Mesangial cell (primary cell): Measurements from ENCODE around the gene MOCS1. TPM values are rescaled to one million over a fixed set of nuclear protein-coding genes. Genes with fewer than 3 reads are reported as not detected.

Experiments
- total RNA-seq: library from RNA; depleted of rRNA; stranded (reverse); fragments of >200 nt; gene quantifications from 2 replicates; pipeline ENCODE4 v1.2.3, GENCODE V29; 2015

Gene MOCS1
- total RNA-seq = 10.9 and 13.6 TPM in 2 replicates

DNA sequence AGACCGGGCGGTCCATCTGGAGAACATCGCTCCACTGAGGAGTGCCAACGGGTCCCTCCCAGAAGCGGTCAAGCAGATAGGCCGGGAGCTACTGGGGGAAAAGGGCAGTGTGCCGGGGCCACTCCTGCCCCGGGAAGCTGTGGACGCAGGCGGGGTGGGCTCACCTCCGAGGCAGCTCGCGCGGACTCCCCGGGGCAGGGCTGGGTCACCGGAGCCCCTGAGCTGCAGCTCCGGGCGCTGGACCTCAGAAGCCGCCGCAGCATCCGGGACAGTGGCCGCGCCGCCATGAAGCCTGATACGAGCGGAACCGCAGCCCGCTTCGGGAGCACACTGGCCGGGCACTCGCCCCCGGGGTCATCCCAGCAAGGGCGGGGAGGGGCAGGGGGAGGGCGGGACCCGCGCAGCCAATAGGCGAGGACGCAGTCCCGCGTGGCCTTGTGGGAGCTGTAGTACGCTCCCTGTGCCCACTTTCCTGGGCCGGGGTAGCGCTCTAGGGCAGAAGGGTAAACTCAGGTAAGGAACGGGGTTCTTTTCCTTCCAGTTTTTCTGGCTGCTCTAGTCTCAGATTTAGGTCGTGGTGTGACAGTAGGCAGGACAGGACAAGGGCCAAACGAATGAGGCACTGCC lies at the start of gene MOCS1:
MOCS1 (minus strand) TSS at position 332 of the 627 bp plus-strand sequence; CDS start at position 287, 45 bp downstream.

Other genes starting within 250 kb of the MOCS1 start
- gene KIF6, start 209.1 kb downstream of the MOCS1 start, total RNA-seq = 0.16 and 1.3 TPM in 2 replicates
- gene DAAM2, start 142.1 kb downstream of the MOCS1 start, total RNA-seq = 1.8 and 5.2 TPM in 2 replicates